Activated naive CD8-positive, alpha-beta T cell treated with anti-CD3 and anti-CD28 coated beads, Interleukin-2, amount 50 U/mL, for 16 hours (primary cell): ENCODE results near the gene PRKN.

ENCODE experiments used
- DNase-seq: peaks from one replicate; pipeline ENCODE4 v3.0.0-alpha.2; 2020; ENCODE audit warnings: low read depth, low spot score

Gene PRKN

DNA sequence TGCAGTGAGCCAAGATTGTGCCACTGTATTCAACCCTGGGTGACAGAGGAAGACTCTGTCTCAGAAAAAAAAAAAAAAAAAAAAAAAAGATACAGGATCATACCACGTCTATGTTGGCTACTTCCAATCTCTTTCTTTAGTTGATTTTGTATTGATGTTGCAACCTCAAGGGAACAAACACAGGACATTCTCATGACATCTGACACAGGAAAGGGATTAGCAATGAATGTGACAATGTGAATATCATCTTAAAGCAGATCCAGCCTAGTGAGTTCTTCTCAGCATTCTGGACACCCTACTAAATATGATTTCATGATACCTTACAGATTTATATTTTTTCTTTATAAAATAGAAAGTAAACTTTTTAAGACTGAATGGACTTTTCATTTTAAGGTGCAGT, 580.3 kb downstream of the PRKN start:
- DNase-seq: no peak

DNA sequence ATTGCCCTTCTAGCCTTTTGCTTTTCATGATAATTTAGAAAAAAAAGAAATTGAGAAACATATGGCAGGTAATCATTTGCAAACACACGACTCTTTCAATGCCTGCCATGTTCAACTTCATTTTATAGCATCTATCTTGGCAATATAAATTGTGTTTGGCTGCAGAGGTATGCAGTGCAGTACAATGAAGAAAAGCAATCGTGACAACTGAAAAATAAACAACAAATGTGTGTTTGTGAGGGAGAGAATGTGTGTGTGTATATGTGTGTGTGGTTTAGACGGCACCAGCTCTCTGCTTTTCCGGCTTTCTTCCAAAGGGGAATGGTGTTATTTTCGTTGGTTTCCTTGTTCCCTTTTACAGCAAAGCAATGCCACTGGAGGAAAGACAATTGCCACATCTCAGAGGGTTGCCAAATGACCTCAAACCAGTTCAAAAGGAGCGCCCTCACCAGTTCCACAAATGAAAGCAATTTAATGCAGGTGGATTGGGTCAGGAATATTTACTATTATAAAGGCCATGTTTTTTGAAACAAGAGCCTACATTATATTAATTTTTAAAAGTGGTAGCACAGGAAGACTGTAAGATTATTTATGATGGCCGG, 587.2 kb downstream of the PRKN start:
- no peak for DNase-seq

DNA sequence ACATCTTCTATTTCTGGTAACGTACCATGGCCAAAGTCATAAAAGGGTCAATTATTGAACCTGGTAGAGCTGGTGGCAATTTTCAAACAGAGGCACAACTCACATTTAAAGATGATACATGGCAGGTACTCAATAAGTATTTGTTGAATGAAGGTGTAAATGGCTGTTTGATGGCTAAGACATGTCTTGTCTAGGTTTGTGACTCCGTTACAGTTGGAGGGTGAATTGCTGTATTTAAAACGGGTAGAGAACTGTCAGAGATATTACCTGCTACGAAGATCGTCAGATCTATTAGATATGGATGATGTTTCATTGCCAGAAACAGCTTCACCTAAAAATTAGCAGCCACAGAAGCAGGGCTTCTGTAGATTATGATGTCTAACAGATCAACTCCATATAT, 601.9 kb downstream of the PRKN start:
- DNase-seq: no peak

DNA sequence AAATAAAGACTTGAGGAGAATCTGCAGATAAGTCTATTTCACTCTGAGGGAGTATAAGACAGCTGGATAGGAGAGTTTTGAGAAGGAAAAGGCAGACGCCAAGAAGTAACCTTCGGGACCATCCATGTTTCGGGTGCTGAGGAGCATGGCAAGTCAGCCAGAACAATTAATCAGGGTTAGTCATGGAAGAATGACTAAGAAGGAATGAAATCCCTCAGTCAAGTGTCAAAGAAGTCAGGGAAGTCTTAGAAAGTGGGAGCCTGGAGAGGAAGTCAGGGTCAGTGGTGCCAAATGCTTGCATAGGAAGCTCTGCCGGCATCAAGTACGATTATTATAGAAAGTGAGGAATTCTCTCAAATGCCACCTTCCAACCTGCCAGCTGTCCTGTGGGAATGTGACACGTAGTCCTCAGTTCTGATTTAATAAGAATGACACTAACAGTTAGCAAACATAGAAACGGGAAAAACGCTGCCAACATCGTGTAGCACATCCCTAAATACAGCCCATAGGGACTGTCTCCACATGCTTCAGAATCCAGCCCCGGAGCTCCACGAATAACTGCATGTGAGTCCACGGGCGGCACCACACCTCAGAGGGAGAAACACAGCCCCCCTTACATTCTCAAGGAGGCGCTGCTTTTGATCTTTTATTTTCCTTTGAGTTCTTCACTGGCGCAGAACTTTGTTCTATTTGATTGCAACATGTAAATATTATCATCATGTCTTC, 602.7 kb downstream of the PRKN start:
- no peak for DNase-seq

DNA sequence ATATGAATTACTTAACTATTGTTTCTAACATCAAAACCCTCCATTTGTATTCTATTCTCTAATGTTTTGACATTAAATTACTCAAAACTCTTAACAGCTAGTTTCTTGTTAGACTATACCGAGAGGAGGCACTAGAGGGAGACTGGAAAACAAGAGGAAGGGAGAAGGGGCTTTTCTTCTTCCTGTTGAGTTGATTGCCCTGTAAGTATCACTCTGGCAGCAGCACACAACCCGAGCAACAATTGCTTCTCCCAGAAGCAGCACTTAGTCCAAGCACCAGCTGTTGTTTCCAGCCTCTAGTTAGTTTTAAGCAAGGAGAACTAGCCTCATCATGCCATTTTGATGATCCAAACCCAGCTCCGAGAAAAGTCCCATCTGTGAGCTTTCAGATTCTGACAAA, 603.8 kb downstream of the PRKN start:
- DNase-seq: no peak

DNA sequence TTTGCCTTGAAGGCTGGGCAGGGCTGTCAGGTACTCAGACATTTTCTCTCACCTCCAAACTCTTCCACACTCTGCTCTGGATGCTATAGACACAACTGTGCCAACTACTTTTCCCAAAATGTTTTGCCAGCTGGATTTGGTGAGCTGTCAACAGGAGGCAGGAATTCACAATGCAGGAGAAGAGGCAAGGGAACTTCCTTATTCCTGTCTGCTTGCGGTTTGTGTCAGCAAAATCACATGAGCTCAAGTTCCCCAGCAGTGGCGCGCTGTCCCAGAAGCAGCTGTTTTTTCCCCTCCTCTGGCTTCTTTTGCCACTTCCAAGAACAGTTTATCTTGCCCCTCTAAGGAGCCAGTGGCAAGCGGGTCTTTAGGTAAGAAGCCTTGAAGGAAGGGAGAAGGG, 608.2 kb downstream of the PRKN start:
- no peak for DNase-seq

DNA sequence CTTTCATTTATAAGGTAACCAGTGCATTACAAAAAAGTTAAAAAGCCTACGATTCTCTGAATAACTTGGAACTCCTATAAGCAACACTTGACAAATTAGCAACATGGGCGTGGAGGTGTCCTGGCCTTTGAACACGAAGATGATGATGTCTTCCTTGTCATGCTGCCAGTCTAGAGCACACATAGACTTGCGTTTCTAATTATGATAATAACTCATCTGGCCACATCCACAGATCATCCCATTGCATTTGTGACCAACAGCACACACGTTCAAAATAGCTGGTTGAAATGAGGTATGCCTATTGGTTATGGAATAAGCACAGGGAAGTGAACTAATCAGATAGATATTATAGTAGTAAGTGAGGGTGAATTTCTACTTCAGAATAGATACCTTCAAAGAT, 608.9 kb downstream of the PRKN start:
- DNase-seq: no peak

DNA sequence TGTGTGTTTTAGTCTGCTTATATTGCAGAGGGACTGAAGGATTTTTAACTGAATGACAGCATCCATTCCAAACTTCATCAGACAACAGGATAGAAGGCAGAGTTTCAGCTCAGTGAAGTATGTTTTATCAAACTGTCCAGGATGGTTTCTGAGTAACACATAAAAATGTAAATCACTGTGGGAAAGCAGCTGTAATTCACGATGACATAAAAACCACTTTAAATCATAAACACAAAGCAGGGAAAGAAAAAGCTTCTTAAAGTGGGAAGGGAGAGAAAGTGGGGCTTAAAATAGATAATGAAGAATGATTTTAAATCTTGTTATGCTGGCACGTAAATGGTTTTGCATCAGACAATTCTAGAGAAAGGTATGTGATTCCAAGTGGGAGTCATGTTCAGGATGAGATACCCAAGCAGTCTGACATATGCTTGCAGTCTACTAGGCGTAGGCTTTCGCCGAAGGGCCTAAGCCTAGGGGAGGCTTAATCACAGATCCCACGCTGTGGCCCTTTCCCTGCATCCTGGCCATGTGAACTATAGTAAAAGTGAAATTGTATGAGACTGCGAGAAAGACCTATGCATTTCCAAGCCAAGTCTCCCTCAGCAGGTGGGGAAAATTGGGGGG, 610.6 kb downstream of the PRKN start:
- DNase-seq: no peak

DNA sequence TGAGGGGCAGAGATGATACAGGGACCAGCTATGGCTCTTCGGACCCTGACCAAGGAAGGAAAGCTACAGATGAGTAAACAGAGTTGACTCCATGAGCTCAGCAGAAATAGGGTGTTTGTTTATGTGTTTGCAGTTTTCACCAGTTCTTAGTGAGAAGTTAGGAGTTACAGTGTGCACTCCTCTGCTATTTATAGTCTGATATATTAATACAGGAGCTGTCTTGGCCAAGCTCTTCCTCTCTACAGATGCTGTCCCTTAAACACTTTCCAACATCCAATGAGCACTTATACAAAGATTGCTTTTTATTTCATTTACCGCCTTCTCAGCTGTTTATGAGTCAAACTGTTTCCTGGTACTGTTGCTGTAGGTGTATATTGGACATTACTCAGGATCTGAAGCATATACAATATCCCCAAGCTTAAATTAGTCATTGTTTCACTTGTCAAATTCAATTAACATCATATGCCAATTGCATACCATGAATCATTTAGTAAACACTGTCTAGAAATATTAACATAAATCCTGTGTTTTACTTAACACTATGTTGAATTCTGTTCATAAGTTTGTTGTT, 618.0 kb downstream of the PRKN start:
- no peak for DNase-seq

DNA sequence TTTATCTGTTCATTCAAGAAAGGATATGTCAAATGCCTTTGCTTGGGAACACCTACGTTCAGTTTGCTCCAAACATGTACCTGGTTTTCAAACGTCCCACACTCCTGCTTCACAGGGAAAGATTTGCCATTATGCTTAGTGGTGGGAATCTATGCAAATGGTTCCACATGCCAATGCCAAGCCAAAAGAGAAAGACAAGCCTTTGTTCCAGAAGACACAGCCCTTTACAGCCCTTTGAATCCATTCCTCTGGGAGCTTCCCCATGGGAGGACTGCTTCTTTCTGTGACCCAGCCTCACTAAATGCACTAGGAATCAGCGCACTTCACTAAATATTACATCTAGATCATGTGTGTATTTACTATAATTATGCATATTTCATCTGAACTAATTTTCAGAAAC, 619.5 kb downstream of the PRKN start:
- no peak for DNase-seq

DNA sequence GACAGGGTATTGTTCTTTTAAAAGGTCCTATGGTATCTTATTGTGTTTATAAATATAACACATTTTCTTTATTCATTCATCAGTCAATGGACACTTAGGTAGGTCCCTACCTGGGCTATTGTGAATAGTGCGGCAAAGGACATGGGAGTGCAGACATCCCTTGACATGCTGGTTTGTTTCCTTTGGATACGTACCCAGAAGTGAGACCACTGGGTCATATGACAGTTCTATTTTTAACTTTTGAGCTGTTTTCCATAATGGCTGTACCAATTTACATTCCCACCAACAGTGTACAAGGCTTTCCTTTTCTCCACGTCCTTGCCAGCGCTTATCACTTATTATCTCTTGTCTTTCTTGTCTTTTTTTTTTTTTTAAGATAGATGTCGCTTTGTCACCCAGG, 627.5 kb downstream of the PRKN start:
- no peak for DNase-seq

DNA sequence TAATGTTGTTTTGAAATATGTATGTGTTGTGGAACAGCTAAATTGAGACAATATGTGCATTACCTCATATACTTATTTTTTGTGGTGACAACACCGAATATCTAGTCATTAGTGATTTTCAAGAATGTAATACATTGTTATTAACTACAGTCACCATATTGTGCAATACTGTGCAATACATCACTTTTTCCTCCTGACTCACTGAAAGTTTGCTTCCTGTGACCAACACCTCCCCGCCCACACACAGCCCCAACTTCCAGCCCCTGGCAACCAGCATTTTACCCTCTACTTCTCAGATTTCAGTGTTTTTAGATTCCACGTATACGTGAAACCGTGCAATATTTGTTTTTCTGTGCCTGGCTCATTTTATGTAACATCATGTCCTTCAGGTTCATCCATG, 627.9 kb downstream of the PRKN start:
- DNase-seq: no peak

DNA sequence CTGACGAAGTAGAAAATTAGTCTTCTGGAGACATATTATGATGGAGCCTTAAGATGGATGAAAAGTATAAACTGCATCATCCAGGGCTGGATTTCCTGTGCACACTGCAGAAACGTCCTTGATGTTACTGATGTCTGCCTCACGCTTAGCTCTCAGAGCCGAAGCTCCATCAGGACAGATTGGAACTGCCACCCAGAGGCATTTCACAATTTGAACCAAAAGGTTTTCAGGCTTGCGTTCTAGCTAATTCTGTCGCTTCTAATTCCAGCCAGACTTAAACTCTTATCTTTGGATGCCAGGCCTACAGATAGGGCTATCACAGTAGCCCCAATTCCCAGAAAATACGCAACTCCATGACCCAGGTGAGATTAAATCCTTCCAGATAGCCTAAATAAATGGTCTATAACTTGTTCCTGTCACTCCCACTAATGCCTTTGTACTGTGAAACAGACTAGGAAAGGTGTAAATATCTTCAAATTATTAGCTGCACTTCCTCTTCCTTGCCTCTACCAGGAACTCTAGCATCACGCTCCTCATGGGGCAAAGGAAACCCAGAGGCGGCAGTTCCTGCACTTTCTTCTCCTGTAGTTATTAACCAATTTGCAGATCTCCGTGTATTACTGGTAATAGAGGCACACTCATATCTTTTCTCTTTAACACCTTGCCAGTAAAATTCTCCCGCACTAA, 634.6 kb downstream of the PRKN start:
- no peak for DNase-seq

DNA sequence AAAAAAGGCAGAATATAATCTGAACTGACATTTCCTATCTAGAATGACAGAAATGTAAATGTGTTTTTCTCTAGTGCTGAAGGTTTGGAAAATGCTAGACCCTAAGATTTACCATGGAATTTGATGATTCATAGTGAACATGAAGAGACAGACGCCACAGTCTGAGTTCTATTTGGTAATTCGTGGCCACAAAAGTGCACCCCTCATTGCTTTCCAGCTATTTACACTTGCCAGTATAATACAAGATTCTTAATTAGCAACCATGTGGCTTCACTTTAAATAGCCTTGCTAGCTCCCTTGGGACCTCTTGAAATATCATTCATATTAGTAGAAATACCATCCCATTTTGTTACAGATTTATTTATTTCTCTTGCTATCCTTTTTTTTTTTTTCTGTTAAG, 636.8 kb downstream of the PRKN start:
- DNase-seq: no peak

DNA sequence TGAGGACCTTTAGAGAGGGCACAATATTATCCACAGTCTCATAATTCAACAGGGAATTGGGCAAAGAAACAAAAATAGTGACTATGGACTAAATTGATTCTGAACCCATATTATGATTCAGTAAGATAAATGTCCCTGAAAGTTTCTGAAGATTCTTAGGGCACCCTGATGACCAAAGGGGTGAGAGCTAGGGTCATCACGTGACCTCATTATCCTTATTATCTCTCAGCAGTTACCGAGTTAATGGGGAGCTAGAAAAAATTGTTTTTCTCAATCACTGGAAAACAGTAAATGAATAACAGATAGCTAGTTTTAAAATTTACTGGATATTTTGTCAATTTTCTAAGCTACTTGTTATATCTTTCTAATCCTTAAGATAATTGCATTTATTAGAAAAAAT, 639.5 kb downstream of the PRKN start:
- DNase-seq: no peak

DNA sequence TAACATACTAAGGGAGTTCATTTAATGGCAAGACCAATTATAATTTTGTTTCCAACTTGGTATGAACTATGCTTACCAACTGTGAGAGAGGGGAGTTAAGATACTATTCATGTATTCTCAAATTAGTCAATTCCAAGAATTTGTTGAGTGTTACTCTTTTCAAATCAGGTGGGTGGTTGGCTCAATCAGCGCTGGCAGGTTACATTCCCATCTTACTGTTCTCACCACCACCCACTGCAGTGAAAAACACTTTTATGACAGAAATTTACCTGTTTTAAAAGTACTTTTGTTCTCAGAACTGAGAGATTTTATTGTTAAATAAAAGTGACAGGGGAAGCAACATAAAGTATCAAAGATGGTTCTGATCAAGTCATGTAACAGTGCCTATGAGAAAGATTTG, 642.0 kb downstream of the PRKN start:
- no peak for DNase-seq

DNA sequence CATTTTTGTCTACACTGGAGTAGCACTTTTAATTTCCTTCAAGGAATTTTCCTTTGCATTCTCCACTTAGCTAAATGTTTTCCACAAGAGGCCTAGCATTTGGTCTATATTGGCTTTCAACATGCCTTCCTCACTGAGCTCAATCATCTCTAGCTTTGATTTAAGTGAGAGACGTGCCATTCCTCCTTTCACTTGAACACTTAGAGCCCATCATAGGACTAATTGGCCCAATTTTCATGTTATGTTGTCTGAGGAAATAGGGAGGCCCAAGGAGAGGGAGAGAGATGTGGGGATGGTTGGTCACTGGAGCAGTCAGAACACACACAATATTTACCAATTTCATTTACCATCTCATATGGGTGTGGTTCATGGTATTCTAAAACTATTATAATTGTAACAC, 645.0 kb downstream of the PRKN start:
- no peak for DNase-seq

DNA sequence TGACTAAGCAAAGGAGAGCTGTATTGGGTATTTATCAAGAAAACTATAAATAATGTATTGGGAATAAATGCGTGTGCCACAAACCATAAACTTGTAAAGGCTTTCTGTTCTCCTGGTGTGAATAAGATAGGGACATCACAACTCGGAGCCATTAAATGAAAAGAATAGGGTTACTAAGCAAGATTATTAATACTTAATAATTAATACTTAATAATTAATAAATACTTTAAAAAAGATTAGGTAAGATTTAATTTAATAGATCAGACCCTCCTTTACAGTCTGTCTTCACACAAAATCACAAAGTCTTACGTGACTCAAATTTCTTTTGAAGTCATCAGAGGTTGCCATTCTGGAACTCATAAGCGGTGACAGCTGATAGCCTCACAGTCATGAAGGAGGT, 648.9 kb downstream of the PRKN start:
- no peak for DNase-seq

DNA sequence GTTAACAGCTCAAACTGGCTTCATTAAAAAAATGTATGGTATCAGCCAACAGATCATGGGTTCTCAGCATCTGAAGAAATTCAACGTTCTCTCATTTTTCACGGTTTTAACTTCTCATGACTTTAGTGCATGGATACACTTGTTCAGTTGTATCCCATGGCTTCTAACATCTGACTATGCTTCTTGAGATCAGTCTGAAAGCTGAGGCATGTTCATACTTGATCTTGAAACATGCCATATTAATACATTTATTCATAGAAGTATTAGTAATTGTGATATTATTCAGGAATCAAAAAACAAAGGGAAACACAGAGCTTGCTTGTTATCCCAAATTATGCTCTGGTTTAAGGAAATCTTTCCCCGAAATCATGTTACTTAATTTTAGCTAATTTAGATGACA, 649.4 kb downstream of the PRKN start:
- no peak for DNase-seq

DNA sequence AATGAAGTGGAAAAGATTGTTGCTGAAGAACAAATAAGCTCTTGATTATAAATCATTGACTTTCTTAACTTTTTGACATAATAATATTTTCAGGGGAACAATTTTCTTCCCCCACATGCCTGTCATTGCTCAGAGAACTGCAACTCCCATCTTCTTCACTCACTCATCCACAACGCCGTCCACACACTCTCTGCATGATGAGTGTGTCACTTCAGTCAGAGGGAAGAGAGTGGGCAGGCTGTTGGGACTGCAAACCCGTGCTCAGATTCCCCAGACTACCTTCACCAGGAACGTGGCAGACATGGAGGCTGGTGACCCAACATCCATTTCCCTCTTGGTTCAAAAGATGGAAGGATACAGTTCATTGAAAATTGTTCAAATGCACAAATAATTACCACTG, 650.8 kb downstream of the PRKN start:
- DNase-seq: no peak

DNA sequence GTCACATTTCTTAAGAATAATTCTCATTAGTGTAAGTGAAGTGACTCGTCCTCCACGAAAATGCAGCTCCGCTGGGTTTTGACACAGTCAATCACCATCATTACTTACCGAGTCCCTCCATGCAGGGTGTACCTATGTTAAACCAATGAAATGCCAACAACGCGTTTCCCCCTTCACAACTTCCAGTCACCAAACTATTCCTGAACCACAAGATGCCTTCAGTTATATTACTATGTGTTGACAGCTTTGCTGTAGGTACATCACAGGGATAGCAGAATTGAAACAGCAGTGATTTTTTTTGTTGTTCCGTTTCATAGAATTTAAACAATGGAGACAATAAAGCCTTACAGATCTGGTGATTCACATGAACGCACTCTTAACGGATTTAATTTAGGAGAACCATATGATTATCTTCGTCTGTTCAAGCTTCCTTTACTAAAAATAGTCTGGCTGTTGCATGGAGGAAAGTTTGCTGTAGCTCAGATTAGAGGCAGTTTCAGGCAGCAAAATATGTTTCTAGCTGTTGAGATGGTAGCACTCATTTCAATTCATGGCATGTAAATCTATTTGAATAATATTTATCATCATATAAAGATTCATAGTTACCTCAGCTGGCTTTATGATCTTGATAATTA, 652.8 kb downstream of the PRKN start:
- DNase-seq: no peak

DNA sequence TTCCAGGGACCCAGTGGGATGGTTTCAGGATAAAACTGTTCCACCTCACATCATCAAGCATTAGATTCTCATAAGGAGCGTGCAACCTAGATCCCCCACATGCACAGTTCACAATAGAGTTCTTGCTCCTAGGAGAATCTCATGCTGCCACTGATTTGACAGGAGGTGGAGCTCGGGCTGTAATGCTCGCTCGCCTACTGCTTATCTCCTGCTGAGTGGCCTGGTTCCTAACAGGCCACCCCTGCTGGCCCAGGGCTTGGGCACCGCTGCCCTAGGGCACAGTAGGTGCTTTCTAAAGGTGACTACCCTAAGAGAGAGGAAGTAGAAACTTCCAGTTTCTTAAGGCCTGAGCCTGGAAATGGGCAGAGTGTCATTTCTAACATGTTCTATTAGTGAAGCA, 656.9 kb downstream of the PRKN start:
- DNase-seq: no peak
